ENCODE data around the gene ACAP1. TPM values are rescaled to one million over a fixed set of nuclear protein-coding genes. Genes with fewer than 3 reads are reported as not detected.

ACAP1 gene, protein sequence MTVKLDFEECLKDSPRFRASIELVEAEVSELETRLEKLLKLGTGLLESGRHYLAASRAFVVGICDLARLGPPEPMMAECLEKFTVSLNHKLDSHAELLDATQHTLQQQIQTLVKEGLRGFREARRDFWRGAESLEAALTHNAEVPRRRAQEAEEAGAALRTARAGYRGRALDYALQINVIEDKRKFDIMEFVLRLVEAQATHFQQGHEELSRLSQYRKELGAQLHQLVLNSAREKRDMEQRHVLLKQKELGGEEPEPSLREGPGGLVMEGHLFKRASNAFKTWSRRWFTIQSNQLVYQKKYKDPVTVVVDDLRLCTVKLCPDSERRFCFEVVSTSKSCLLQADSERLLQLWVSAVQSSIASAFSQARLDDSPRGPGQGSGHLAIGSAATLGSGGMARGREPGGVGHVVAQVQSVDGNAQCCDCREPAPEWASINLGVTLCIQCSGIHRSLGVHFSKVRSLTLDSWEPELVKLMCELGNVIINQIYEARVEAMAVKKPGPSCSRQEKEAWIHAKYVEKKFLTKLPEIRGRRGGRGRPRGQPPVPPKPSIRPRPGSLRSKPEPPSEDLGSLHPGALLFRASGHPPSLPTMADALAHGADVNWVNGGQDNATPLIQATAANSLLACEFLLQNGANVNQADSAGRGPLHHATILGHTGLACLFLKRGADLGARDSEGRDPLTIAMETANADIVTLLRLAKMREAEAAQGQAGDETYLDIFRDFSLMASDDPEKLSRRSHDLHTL
- total RNA-seq, result 23.2 TPM
- long read RNA-seq, full-length matches to known transcripts, result 14 of 25 reads
- long read RNA-seq, partial matches to known transcripts, result 3 of 25 reads
- long read RNA-seq, other reads (novel, unspliced or antisense), result 8 of 25 reads

DNA sequence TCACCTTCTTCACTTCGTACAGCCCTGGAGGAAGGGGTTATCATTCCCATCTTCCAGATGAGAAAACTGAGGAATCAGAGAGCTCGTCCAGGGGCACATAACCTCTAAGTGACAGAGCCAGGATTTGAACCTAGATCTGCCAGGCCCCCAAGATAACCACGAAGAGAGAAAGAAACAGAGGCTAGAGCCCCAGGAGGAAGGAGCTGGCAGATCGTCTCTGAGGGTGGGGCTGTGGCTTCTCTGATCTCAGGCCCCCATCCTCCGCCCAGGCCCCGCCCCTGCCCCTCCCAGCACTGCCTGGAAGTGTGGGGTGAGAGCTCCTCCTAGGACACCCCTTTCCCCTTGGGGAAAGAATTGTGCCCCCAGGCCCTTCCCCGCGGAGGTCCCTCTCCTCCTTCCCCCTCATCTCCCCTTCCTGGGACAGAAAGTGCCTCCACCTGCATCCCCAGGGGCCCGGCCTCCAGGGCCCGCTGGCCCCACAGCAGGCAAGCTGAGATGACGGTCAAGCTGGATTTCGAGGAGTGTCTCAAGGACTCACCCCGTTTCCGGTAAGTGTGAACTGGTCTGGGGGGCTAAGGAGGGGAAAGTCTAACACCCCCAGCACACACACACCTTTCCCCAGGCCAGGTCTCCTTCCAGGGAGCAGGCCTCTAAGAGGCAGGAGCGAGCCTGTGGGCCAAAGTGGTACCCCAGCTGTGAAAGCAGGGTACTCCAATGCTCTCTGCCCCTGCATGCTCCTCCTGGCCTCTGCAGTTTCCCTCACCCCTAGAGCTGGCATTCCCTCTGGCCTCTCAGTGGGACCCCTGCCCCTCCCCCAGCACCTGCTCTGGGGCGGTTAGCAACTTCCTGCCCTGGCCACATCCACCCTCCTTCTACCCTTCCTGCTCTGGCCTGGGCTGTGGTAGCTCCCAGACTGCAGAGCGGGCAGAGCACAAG lies at the start of gene ACAP1:
TSS of gene ACAP1 (plus strand) at position 290 of the 936 bp plus-strand sequence. CDS start at position 496, 206 bp downstream.
- H3K4me1 ChIP-seq, result no peaks in the 10 kb centered on the region
- H3K27ac ChIP-seq, result peak within 1 kb of the TSS; percentile 36
- no peaks in the 10 kb centered on the region for H3K36me3 ChIP-seq
- H3K27me3 ChIP-seq, result no peaks in the 10 kb centered on the region
- no peak for TF ChIP-seq CTCF (IDR thresholded peaks at IDR 0.05)
- ATAC-seq, result peak; percentile 78
- DNase-seq, result peak; percentile 77
- no peaks in the 10 kb centered on the region for H3K9me3 ChIP-seq
- H3K4me3 ChIP-seq, result peak within 1 kb of the TSS; percentile 43
- intact Hi-C loops (cut with DNase I), result no loop called here

DNA sequence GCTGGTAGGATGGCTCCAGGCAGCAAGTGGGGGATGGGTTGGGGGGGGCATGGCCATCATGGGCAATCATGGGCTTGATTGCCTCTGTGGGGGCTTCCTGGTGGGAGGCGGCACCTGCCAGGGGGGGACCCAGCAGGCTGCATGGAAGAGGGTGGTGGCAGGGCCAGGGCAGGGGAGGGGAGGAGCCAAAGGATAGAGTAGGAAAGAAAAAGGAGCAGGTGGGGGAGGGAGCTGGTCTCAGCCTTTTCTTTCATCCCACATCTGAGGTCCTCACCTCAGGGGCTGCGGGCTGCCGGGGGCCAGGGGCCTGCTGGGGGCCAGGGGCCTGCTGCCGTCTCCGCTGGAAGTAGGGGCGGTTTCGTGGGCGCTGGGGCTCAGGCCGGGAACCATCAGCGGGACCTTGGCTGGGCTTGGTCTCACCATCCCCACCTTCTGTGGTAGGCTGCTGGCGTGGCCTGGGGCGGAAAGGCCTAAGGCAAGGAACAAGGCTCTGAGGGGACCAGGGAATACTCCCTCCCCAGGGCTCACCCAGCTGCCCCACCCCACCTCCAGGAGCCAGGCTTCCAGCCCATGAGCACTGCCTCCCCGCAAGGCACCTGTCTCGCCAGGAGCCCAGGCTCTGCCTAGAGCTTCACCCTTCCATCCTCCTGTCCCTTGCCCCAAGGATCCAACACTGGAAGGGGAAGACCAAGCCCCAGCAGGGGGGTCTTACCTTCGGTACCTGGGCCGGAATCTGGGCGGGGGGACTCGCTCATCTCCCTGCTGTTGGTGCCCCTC lies 46.9 kb upstream of the ACAP1 start:
- ATAC-seq (no peak), DNase-seq (no peak)
- H3K36me3 ChIP-seq, result no peaks in the 10 kb centered on the region
- H3K27ac ChIP-seq, result no peak overlapping the region
- no peak overlapping the region for H3K4me3 ChIP-seq
- H3K27me3 ChIP-seq, result peaks cover 40% of the 10 kb centered on the region
- no peak for TF ChIP-seq CTCF (IDR thresholded peaks at IDR 0.05)
- intact Hi-C loops (cut with DNase I), result no loop called here
- H3K9me3 ChIP-seq, result no peaks in the 10 kb centered on the region
- H3K4me1 ChIP-seq, result no peaks in the 10 kb centered on the region

GRCh38 chr17:7290166-7290565 lies 46.2 kb upstream of the ACAP1 start:
- intact Hi-C loops (cut with DNase I), result no loop called here
- H3K27ac ChIP-seq, result no peak overlapping the region
- H3K4me1 ChIP-seq, result peaks cover 5% of the 10 kb centered on the region
- DNase-seq (no peak), ATAC-seq (no peak)
- H3K36me3 ChIP-seq, result no peaks in the 10 kb centered on the region
- no peak overlapping the region for H3K4me3 ChIP-seq
- no peaks in the 10 kb centered on the region for H3K9me3 ChIP-seq
- peaks cover 40% of the 10 kb centered on the region for H3K27me3 ChIP-seq
- TF ChIP-seq CTCF (IDR thresholded peaks at IDR 0.05), result no peak

GRCh38 chr17:7290685-7291084 lies 45.6 kb upstream of the ACAP1 start:
- ATAC-seq, result no peak
- peaks cover 45% of the 10 kb centered on the region for H3K27me3 ChIP-seq

More at GRCh38 chr17:7290685-7291084, 45.6 kb upstream of the ACAP1 start:
- no peak for TF ChIP-seq CTCF (IDR thresholded peaks at IDR 0.05)
- peaks cover 8% of the 10 kb centered on the region for H3K4me1 ChIP-seq
- DNase-seq, result no peak
- no peak overlapping the region for H3K4me3 ChIP-seq
- H3K9me3 ChIP-seq, result no peaks in the 10 kb centered on the region
- intact Hi-C loops (cut with DNase I), result no loop called here
- H3K36me3 ChIP-seq, result no peaks in the 10 kb centered on the region
- H3K27ac ChIP-seq, result no peak overlapping the region
